HepG2 (cell line): ENCODE results near the gene HSD17B8. TPM values are rescaled to one million over a fixed set of nuclear protein-coding genes. Genes with fewer than 3 reads are reported as not detected.

ENCODE experiments used
- ATAC-seq: fragments of 200-7000 bp; cut with Tn5 transposase; 3 replicates; pipeline ENCODE4 v1.9.1; 2020; ENCODE audit warnings: mild to moderate bottlenecking, moderate library complexity
- BruUV-seq: library from RNA; stranded (reverse); fragments of 400-500 nt; replicated peaks from 2 replicates; lab custom pipeline; 2021; lab: Mats Ljungman, UMichigan
- CTCF ChIA-PET: fragments of 300-600 bp; formaldehyde crosslinking; extraction: SDS; loops from one replicate; lab custom pipeline; 2021; ENCODE audit warnings: low total read pairs, inconsistent platforms, low intra/inter-chr PET ratio; lab: Yijun Ruan, JAX
- POLR2A ChIA-PET: fragments of 350-600 bp; sonication (Branson Sonifier 250); formaldehyde crosslinking; loops from one replicate; lab custom pipeline; 2020; ENCODE audit warnings: antibody characterized with exemption, inconsistent platforms; lab: Yijun Ruan, JAX
- DNase-seq: peaks from one replicate; pipeline ENCODE4 v3.0.0-alpha.2; 2015; ENCODE audit warnings: low spot score
- FAIRE-seq: peaks from 3 replicates; lab custom pipeline; 2011; peaks lifted over from hg19 to GRCh38; lab: Jason Lieb, UNC
- H2AFZ ChIP-seq: one replicate; pipeline ENCODE4 v1.6.1; 2011; ENCODE audit warnings: low read length, inconsistent platforms
- H3K27ac ChIP-seq: fragments of 300-600 bp; 3 replicates; pipeline ENCODE4 v1.8.0; 2011; ENCODE audit warnings: mixed run types, mild to moderate bottlenecking, mixed read lengths, low read length, inconsistent platforms; ENCODE audit not compliant: insufficient read depth; ENCODE audit errors: extremely low read length
- H3K27me3 ChIP-seq, 2 experiments: fragments of 200-600 bp in 1 of 2; 2 replicates in 1 of 2; 3 replicates in 1 of 2; pipeline versions ENCODE4 v1.6.0 to v1.8.0; 2011; ENCODE audit warnings: low read length in 2 of 2, mild to moderate bottlenecking in 2 of 2, moderate library complexity in 2 of 2, inconsistent platforms in 1 of 2; ENCODE audit not compliant: insufficient read depth in 2 of 2, control insufficient read depth in 1 of 2
- H3K36me3 ChIP-seq, 2 experiments: fragments of 200-600 bp in 1 of 2; replicated peaks in 1 of 2; 2 replicates in 1 of 2; 3 replicates in 1 of 2; pipeline versions ENCODE4 v1.5.1 to v1.8.0; 2011; ENCODE audit warnings: low read length in 2 of 2, inconsistent platforms in 1 of 2; ENCODE audit not compliant: insufficient read depth in 2 of 2, control insufficient read depth in 1 of 2
- H3K4me1 ChIP-seq: 2 replicates; pipeline ENCODE4 v1.5.1; 2012; ENCODE audit warnings: low read length, inconsistent platforms; ENCODE audit not compliant: insufficient read depth
- H3K4me2 ChIP-seq: 2 replicates; pipeline ENCODE4 v1.6.0; 2011; ENCODE audit warnings: low read depth, low read length, inconsistent platforms
- H3K4me3 ChIP-seq, 3 experiments: fragments of 200-600 bp in 1 of 3; sonication (generic), shearing (Covaris generic) in 1 of 3; replicated peaks in 1 of 3; 2 replicates each; pipeline ENCODE4 v1.5.1; 2011 to 2016; ENCODE audit warnings: low read length in 3 of 3, inconsistent platforms in 2 of 3, low read depth in 2 of 3, mild to moderate bottlenecking in 2 of 3, control low read depth in 1 of 3, mixed read lengths in 1 of 3; ENCODE audit not compliant: insufficient read depth in 1 of 3
- H3K79me2 ChIP-seq: one replicate; pipeline ENCODE4 v1.6.1; 2011; ENCODE audit warnings: low read length, inconsistent platforms; ENCODE audit not compliant: insufficient read depth
- H3K9ac ChIP-seq: 2 replicates; pipeline ENCODE4 v1.6.0; 2011; ENCODE audit warnings: mild to moderate bottlenecking, low read depth, low read length, inconsistent platforms; ENCODE audit not compliant: insufficient read depth
- H3K9me3 ChIP-seq: 2 replicates; pipeline ENCODE4 v1.5.1; 2012; ENCODE audit warnings: mild to moderate bottlenecking, low read length
- H4K20me1 ChIP-seq: 2 replicates; pipeline ENCODE4 v1.6.0; 2011; ENCODE audit warnings: inconsistent platforms, mild to moderate bottlenecking, low read length, moderate library complexity; ENCODE audit not compliant: insufficient read depth
- AKAP8 ChIP-seq: sonication (generic); formaldehyde crosslinking; IDR thresholded peaks from 2 replicates; pipeline ENCODE4 v1.5.1; 2020; ENCODE audit warnings: mild to moderate bottlenecking, missing genetic modification reagents
- EHMT2 ChIP-seq: fragments of 200-600 bp; sonication (generic); IDR thresholded peaks from 2 replicates; pipeline ENCODE4 v1.7.0; 2017; ENCODE audit warnings: antibody characterized with exemption, low read depth, low read length, borderline replicate concordance
- HNRNPH1 ChIP-seq: fragments of 200-400 bp; formaldehyde crosslinking; optimal IDR thresholded peaks from 2 replicates; pipeline ENCODE3; 2017; ENCODE audit warnings: mild to moderate bottlenecking, low read depth, low read length
- IKZF4 ChIP-seq: sonication (generic); formaldehyde crosslinking; IDR thresholded peaks from 2 replicates; pipeline ENCODE4 v1.5.1; 2020; ENCODE audit warnings: borderline replicate concordance, mild to moderate bottlenecking, low read depth, missing genetic modification reagents; ENCODE audit errors: not compliant biosample characterization
- MLLT10 ChIP-seq: sonication (generic); formaldehyde crosslinking; IDR thresholded peaks from 2 replicates; pipeline ENCODE4 v1.4.0; 2020; ENCODE audit warnings: missing genetic modification reagents
- NRL ChIP-seq: sonication (generic); formaldehyde crosslinking; IDR thresholded peaks from 2 replicates; pipeline ENCODE4 v1.5.0; 2020; ENCODE audit warnings: missing genetic modification reagents, mild to moderate bottlenecking, moderate library complexity, borderline replicate concordance
- ONECUT2 ChIP-seq: sonication (generic); formaldehyde crosslinking; IDR thresholded peaks from 2 replicates; pipeline ENCODE4 v1.4.0; 2020; ENCODE audit warnings: missing genetic modification reagents
- RNF2 ChIP-seq: fragments of 450-650 bp; conservative IDR thresholded peaks from 2 replicates; pipeline ENCODE4 v1.6.1; 2016; ENCODE audit warnings: low read depth
- SAP130 ChIP-seq: IDR thresholded peaks from 2 replicates; pipeline ENCODE4 v1.6.1; 2016; ENCODE audit warnings: low read depth
- TBL1XR1 ChIP-seq: fragments of 150-350 bp; IDR thresholded peaks from 2 replicates; pipeline ENCODE4 v1.6.1; 2014; ENCODE audit warnings: borderline replicate concordance, low read length; ENCODE audit not compliant: partially characterized antibody
- ZNF496 ChIP-seq: sonication (generic); formaldehyde crosslinking; IDR thresholded peaks from 2 replicates; pipeline ENCODE4 v1.8.1; 2023; ENCODE audit warnings: mild to moderate bottlenecking, moderate library complexity, missing genetic modification reagents; ENCODE audit not compliant: insufficient replicate concordance
- WGBS: methylation state at CpG from one replicate; pipeline ENCODE4 v1.1.6; 2017; ENCODE audit warnings: low lambda C conversion rate; 5-methylcytosine and 5-hydroxymethylcytosine counted together
- in situ Hi-C: cut with HindIII; loops from 2 replicates; pipeline ENCODE4 v1.10.0; 2017; ENCODE audit warnings: low pct_unique_long_range_greater_than_20kb; ENCODE audit not compliant: extremely low pct_ligation_motif_present
- intact Hi-C: fragments of 100-400 bp; cut with micrococcal nuclease; formaldehyde crosslinking; loops from one replicate; pipeline ENCODE4 v1.10.0; 2022; ENCODE audit not compliant: unreplicated experiment
- polyA plus RNA-seq, 8 experiments: library from polyadenylated mRNA; depleted of rRNA in 3 of 8; stranded (reverse) in 7 of 8; unstranded in 1 of 8; fragments of >200 nt; fragmentation: Illumina TruSeq in 4 of 8; extraction: Trizol in 4 of 8; gene quantifications; 2 replicates each; pipeline versions ENCODE4 v1.2.1 to v1.2.3, GENCODE V29; 2011 to 2016; ENCODE audit warnings: low read depth in 4 of 8, missing spikeins in 1 of 8, mixed read lengths in 1 of 8; ENCODE audit not compliant: insufficient read depth in 1 of 8
- total RNA-seq, 5 experiments: library from RNA; depleted of rRNA; stranded (reverse); fragments of >200 nt; fragmentation: Illumina TruSeq; extraction: Trizol; gene quantifications; 2 replicates each; pipeline ENCODE4 v1.2.3, GENCODE V29; 2016; ENCODE audit warnings: low read depth in 1 of 5
- TF ChIP-seq, protein P1 (sequence below): sonication (generic); formaldehyde crosslinking; IDR thresholded peaks from 2 replicates; pipeline ENCODE4 v1.4.0; 2020; ENCODE audit warnings: mild to moderate bottlenecking, missing genetic modification reagents
- TF ChIP-seq, protein P2 (sequence below): IDR thresholded peaks from 2 replicates; pipeline ENCODE4 v1.6.1; 2016; ENCODE audit warnings: low read depth, borderline replicate concordance
- TF ChIP-seq, protein P3 (sequence below): sonication (generic); formaldehyde crosslinking; IDR thresholded peaks from 2 replicates; pipeline ENCODE4 v1.5.1; 2020; ENCODE audit warnings: mild to moderate bottlenecking, missing genetic modification reagents, moderate library complexity

HSD17B8 gene
- total and polyA plus RNA-seq, 2 of the 13 experiments (the other 11 are each of a cell fraction or from before 2014, with no cell fraction given) = 12.6 to 20.1 TPM

DNA sequence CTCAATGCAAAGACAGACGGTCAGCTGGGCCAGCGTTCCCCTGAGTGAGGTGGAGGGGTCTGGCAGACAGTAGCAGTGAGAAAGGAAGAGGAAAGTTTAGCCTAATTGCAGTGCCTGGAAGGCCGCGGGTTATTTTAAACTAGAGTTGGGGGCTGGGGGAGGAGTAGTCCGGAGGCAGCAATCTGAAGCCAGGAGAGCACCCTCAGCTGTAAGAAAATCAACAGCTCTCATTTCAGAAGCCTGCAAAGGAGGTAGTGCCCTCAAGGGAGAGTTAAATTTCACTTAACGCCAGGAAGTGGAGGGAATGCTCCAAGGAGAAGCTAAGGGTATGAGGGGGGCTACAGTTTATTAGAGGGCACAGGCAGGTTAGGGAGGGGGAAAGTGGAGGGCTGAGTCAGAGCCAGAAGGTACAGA lies 30.8 kb downstream of the HSD17B8 start:
- BruUV-seq = no TSS peak
- Histone ChIP-seq H3K27ac (no peak overlapping the region), H3K4me3 (no peak overlapping the region), H4K20me1 (no peaks in the 10 kb centered on the region), H3K9ac (no peak overlapping the region), H3K4me1 (no peaks in the 10 kb centered on the region), H3K4me2 (no peak overlapping the region), H3K27me3 (peaks cover 2 to 39% of the 10 kb centered on the region in 2 experiments; a peak in 4 of 5 replicates), H3K36me3 (no peaks in the 10 kb centered on the region), H3K79me2 (no peaks in the 10 kb centered on the region), H3K9me3 (no peaks in the 10 kb centered on the region), H2AFZ (no peak overlapping the region)
- CTCF ChIA-PET = no interaction called here
- DNase-seq (no peak), FAIRE-seq (no peak), ATAC-seq (no peak)
- 6% methylated on average over 6 of the region's 6 CpGs for WGBS
- no peak for TF ChIP-seq ZNF496
- no peak for TF ChIP-seq IKZF4 (CRISPR knock-in tag)
- in situ Hi-C loops = no loop called here
- POLR2A ChIA-PET = interaction anchor here (1.6 kb wide), 1 partner anchor 14 kb away, joined by 6 read pairs; no protein-coding TSS in a partner anchor
- intact Hi-C loops = no loop called here

DNA sequence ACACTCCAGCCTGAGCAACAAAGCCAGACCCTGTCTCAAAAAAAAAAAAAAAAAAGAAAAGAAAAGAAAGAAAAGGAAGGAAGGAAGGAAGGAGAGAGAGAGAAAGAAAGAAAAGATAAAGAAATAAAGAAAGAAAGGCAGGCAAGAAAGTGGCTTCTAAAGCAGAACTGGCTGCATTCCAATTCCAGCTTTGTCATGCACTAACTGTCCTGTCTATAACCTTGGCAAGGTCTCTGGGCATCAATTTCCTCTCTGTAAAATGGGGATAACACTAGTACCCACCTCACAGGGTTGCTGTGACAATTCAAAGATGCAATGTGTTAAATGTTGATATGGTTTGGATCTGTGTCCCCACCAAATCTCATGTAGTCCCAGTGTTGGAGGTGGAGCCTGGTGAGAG lies 31.9 kb downstream of the HSD17B8 start:
- ChIA-PET CTCF (no interaction called here), POLR2A (interaction anchor here (1.6 to 3.4 kb wide), 2 partner anchors 13 kb away, joined by 6 to 16 read pairs; no protein-coding TSS in a partner anchor)
- Histone ChIP-seq H3K79me2 (no peaks in the 10 kb centered on the region), H2AFZ (no peak overlapping the region), H3K4me3 (no peak overlapping the region), H3K4me2 (no peak overlapping the region), H3K27ac (no peak overlapping the region), H4K20me1 (no peaks in the 10 kb centered on the region), H3K9ac (no peak overlapping the region), H3K4me1 (no peaks in the 10 kb centered on the region), H3K36me3 (no peaks in the 10 kb centered on the region), H3K9me3 (no peaks in the 10 kb centered on the region), H3K27me3 (peaks cover 2 to 43% of the 10 kb centered on the region in 2 experiments; a peak in 4 of 5 replicates)
- intact Hi-C loops = no loop called here
- no peak for ATAC-seq
- BruUV-seq = no TSS peak
- no peak for DNase-seq
- in situ Hi-C loops = no loop called here
- FAIRE-seq = no peak
- TF ChIP-seq, protein P1, sequence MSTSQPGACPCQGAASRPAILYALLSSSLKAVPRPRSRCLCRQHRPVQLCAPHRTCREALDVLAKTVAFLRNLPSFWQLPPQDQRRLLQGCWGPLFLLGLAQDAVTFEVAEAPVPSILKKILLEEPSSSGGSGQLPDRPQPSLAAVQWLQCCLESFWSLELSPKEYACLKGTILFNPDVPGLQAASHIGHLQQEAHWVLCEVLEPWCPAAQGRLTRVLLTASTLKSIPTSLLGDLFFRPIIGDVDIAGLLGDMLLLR = no peak
- TF ChIP-seq MLLT10 (CRISPR knock-in tag) (no peak), ONECUT2 (CRISPR knock-in tag) (no peak), HNRNPH1 (no peak), EHMT2 (no peak), NRL (CRISPR knock-in tag) (no peak), SAP130 (no peak), TBL1XR1 (no peak), RNF2 (no peak), AKAP8 (CRISPR knock-in tag) (no peak)
- TF ChIP-seq, protein P2, sequence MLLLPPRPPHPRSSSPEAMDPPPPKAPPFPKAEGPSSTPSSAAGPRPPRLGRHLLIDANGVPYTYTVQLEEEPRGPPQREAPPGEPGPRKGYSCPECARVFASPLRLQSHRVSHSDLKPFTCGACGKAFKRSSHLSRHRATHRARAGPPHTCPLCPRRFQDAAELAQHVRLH (CRISPR knock-in tag) = no peak
- TF ChIP-seq, protein P3, sequence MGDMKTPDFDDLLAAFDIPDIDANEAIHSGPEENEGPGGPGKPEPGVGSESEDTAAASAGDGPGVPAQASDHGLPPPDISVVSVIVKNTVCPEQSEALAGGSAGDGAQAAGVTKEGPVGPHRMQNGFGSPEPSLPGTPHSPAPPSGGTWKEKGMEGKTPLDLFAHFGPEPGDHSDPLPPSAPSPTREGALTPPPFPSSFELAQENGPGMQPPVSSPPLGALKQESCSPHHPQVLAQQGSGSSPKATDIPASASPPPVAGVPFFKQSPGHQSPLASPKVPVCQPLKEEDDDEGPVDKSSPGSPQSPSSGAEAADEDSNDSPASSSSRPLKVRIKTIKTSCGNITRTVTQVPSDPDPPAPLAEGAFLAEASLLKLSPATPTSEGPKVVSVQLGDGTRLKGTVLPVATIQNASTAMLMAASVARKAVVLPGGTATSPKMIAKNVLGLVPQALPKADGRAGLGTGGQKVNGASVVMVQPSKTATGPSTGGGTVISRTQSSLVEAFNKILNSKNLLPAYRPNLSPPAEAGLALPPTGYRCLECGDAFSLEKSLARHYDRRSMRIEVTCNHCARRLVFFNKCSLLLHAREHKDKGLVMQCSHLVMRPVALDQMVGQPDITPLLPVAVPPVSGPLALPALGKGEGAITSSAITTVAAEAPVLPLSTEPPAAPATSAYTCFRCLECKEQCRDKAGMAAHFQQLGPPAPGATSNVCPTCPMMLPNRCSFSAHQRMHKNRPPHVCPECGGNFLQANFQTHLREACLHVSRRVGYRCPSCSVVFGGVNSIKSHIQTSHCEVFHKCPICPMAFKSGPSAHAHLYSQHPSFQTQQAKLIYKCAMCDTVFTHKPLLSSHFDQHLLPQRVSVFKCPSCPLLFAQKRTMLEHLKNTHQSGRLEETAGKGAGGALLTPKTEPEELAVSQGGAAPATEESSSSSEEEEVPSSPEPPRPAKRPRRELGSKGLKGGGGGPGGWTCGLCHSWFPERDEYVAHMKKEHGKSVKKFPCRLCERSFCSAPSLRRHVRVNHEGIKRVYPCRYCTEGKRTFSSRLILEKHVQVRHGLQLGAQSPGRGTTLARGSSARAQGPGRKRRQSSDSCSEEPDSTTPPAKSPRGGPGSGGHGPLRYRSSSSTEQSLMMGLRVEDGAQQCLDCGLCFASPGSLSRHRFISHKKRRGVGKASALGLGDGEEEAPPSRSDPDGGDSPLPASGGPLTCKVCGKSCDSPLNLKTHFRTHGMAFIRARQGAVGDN (CRISPR knock-in tag) = no peak
